ENCODE data around the gene LCE1B.

DNA sequence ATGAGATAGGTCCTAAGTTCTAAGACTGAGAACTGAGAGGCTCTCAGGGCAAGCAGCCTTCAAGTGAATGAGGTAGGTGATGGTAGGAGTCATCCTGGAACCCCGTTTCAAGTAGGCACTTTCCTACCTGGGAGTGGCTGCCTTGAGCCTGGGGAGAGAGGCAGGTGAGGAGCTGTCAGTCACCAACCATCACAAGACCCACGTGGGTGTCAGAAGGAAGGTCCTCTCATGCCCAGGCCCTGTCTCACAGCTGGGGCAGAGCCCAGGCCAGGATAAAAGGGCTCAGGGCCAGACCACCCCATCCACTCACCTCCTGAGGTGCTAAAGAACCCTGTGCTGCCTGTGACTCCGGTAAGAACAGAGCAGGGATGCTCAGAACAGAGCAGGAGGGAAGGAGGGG, 15.3 kb upstream of the LCE1B start, which contains the start of gene LCE1D:
- TF ChIP-seq, protein P1, sequence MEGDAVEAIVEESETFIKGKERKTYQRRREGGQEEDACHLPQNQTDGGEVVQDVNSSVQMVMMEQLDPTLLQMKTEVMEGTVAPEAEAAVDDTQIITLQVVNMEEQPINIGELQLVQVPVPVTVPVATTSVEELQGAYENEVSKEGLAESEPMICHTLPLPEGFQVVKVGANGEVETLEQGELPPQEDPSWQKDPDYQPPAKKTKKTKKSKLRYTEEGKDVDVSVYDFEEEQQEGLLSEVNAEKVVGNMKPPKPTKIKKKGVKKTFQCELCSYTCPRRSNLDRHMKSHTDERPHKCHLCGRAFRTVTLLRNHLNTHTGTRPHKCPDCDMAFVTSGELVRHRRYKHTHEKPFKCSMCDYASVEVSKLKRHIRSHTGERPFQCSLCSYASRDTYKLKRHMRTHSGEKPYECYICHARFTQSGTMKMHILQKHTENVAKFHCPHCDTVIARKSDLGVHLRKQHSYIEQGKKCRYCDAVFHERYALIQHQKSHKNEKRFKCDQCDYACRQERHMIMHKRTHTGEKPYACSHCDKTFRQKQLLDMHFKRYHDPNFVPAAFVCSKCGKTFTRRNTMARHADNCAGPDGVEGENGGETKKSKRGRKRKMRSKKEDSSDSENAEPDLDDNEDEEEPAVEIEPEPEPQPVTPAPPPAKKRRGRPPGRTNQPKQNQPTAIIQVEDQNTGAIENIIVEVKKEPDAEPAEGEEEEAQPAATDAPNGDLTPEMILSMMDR (IDR thresholded peaks at IDR 0.05): no peak
- TF ChIP-seq EP300 (IDR thresholded peaks at IDR 0.05): no peak
- no peak for TF ChIP-seq POLR2A (IDR thresholded peaks at IDR 0.05)
- TF ChIP-seq POLR2AphosphoS5 (IDR thresholded peaks at IDR 0.05): no peak
